HG02885 (cell line): ENCODE measurements around the gene CDC14A.
"Not testable (repeated sequence)": the region's sequence is repeated elsewhere in the genome, so short reads cannot be mapped to it uniquely, and the experiment has no call there.

ENCODE experiments used
- ATAC-seq: cut with Tn5 transposase; IDR thresholded peaks from one replicate; pipeline ENCODE4 v1.9.1; 2021; ENCODE audit warnings: mild to moderate bottlenecking; ENCODE audit not compliant: unreplicated experiment, poor library complexity

Gene CDC14A

DNA sequence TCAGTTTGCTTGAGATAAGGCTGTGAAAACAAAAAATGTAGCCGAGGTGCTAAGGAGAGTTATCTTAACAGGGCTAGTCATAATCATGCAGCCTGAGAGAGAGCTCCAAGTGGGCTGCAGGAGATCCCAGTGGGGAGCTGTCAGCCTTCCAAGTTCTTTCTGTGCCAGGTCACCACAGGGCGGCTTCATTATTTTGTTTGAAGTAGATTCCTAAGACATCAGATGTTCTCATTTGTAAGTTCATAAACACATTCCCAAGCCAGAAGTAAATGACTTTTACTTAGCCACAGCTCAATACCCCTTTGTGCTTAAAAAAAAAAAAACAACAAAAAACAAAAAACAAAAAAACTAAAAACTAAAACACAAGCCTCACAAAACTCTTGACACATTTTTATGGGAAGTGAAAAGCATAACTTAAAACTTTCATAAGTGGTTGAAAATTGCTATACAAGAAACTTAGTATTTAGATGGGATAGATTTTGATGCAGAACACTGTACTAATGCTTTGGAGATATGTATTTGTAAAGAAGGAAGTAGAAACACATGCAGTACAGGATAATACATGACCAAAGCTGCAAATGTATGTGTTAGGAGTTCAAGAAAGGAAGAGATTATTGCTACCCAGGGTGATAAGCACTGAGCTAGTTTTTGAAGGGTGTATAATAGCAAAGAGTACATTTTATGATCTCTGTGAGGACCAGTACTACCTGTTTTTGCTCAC is 8.6 kb downstream of the CDC14A start:
- no peak for ATAC-seq

DNA sequence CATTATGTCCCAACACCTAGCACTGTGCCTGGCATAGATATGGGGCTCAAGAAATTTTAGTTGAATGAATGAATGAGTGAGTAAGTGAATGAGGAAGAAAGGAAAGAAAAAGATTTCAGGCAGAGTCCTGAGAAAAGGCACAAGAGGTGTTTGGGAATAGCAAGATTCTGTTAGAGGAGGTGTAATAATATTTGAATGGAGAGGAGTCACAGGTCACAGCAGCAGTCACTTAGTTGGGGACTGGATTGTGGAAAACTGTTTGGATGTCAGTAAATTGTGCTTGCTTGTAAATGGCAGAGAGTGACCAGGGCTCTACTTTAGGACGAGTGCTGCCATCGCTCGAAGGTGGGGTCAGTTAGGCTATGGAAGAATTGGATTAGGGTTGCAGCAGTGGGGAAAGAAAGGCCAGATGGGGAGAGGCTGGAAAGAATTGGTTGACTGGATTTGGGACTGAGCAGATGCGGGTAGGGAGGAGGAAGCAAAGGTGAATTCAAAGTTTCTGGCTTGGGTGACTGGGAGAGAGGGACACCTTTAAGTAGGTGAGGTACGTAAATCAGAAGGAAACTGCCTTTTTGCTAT is 9.3 kb downstream of the CDC14A start:
- no peak for ATAC-seq

DNA sequence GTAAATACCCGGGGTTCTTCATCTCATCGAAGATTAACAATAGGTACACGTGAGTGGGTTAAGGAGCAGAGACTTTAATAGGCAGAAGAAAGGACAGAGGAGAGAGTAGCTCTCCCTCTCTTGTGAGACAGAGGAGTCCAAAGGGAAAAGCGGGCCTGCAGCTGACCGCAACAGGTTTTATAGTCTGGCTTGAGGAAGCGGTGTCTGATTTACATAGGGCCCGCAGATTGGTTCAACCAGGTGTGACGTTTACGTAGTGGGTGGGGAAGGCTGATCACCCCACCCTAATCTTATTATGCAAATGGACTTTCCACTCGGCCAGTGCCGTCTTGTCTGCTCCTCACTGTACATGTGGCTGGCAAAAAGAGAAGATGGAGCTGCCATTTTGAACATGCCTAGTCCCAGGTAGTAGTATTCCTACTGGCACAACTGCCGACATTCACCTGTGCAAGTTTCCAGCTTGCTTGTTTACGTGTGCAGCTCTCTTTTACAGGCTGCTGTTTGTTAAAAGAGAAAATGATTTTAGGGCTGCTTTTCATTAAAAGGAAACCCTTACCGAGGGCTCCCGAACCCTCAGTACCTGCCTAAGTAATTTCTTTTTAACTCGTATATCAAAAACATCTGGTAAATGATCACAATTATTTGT is 10.6 kb downstream of the CDC14A start:
- ATAC-seq, result no peak

DNA sequence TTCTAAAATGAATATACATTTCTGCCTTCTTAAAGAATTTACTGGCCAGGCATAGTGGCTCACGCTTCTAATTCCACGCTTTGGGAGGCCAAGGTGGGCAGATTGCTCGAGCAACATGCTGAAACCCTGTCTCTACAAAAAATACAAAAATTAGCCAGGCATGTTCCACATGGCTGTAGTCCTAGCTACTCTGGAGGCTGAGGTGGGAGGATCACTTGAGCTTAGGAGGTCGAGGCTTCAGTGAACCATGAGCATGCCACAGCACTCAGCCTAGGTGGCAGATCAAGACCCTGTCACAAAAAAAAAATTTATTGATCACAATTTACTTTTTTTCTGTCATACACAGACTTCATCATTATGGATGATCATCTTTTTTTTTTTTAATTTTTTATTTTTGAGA is 11.5 kb downstream of the CDC14A start:
- no peak for ATAC-seq

DNA sequence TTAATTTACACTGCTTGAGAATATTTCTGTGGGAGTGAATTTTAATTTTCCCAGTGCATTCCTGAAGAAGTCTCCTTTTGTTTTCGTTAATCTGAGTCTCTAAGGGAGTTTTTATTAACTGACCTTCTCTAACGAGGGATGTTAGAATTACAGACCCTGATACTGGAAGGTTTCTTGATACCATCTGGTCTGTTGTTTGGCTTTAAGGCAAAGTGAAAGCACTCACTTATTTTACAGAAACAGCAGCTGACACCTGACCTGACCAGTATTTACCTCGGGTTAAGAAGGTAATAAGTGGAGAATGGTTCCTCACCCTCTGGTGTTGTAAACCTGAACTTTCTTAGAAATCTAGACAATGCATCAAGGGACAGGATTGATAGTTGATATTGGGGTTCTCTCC is 12.4 kb downstream of the CDC14A start:
- ATAC-seq, result no peak

DNA sequence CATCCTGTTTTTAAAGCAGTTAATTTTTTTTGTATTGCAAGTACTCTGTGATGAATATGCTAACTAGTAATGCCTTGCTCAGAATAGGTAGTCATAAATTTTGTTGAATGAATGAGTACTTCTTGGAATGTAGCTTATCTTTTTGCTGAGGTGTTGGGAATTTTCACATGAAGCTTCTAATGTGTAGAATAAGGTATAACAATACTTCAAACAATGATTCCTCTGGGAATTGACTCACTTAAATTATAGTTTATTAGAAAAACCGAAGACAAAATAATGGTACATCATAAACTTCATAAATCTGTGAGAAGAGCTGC is 13.9 kb downstream of the CDC14A start:
- no peak for ATAC-seq

DNA sequence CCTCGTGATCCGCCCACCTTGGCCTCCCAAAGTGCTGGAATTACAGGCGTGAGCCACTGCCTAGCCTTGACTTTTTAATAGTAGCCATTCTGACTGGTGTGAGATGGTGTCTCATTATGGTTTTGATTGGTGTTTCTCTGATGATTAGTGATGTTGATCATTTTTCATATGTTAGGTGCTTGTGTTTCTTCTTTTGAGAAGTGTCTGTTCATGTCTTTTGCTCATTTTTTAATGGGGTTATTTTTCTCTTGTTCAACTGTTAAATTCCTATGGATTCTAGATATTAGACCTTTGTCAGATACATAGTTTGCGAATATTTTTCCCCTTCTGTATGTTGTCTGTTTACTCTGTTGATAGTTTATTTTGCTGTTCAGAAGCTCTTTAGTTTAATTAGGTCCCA is 17.0 kb downstream of the CDC14A start:
- not testable (repeated sequence) for ATAC-seq

DNA sequence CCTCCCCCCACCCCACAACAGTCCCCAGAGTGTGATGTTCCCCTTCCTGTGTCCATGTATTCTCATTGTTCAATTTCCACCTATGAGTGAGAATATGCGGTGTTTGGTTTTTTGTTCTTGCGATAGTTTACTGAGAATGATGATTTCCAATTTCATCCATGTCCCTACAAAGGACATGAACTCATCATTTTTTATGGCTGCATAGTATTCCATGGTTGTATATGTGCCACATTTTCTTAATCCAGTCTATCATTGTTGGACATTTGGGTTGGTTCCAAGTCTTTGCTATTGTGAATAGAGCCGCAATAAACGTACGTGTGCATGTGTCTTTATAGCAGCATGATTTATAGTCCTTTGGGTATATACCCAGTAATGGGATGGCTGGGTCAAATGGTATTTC is 21.6 kb downstream of the CDC14A start:
- ATAC-seq, result not testable (repeated sequence)

DNA sequence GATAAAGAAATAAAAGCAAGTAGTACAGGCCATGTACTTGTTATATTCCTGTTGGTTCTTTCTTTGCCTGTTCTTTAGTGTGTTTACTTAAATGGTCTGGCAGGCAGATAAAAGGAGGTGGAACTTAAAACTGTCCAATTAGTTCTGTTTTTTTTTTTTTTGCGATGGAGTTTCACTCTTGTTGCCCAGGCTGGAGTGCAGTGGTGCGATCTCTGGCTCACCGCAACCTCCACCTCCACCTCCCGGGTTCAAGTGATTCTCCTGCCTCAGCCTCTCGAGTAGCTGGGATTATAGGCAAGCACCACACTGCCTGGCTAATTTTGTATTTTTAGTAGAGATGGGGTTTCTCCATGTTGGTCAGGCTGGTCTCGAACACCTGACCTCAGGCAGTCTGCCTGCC is 24.6 kb downstream of the CDC14A start:
- ATAC-seq, result not testable (repeated sequence)

DNA sequence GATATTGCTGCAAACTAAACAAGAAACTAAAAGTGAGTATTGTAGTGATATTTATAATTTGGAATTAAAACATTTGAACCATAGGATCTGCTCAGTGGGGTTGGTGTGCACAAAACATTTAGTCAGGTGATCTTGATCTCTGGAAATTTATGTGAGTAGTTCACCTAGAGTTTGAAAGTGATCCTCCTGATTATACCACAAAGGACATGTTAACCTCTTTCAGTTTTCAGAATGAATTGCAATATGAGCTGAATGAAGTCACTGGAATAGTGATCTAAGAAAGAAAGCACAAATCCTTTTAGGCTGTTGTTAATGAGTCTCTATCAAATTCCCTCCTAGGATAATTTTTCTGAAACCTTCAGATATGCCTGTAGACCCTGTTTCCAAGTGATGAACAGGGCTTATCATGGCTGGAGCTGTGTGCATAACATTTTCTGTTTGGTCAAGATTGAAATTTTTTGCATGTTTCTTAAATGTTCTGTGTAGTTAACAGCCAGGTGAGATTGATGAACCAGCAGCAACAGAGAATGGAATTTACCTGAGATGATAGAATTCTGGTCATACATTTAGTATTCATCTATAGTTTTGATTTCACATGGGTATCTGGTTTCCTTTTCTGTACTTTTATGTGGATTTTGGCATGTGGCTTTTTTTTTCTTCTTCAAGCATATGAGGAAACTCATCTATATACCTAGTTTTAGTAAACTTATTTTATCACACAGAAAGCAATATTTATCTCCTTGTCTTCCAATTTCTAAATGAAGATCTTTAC is 25.5 kb downstream of the CDC14A start:
- ATAC-seq, result peak; percentile 97

DNA sequence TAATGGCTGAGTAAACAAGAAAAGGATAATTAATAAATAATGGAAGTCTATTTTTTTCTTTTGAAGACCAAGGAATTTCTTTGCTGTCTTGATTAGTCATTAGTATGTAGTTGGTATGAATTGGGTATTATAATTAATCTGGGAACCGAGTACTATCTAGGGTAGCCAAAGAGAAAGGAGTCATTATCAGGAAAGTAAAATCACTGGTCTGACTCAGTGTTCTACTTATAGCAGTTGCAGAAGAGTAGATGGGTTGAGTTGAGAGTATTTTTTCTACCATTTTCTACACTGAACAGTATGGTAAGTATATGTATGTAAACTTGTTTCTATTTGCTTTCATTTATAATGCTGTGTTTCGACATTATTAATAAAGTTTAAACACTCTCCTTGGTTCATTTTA is 26.6 kb downstream of the CDC14A start:
- no peak for ATAC-seq

DNA sequence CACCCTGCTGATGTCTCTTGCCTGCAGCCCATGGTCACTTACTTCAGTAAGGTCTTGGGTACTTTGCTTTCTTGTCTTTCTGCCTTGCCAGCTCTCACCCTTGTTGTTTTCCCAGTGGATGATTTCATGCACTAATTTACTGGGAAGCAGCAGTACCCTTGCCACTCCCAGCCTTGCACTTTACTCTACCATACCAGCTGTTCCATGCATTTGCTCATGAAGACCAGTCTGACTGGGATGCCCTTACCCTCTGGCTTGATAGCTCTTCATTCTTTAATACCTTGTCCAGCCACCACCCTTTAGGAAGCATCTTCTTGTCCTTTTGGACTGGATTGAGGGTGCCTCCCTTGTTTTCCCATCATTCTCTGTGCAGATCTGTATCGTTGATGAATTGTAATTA is 28.3 kb downstream of the CDC14A start:
- no peak for ATAC-seq

DNA sequence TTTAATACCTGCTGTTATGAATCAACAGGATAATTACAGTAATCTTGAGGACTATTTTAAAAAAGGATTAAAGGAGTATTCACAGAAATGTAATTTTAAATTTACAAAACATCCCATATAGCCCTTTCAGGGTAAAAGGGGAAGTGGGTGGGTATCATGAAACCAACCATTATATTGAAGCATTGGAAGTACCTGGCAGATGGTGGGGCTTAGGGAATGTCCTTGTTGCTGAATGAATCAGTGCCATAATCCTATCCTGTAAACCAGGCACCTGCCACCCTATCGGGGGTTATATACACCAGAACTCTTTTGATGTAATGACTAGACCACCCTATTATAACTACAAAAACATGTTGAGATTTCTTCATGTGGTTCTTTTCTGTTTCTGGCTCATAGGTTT is 30.4 kb downstream of the CDC14A start:
- no peak for ATAC-seq

DNA sequence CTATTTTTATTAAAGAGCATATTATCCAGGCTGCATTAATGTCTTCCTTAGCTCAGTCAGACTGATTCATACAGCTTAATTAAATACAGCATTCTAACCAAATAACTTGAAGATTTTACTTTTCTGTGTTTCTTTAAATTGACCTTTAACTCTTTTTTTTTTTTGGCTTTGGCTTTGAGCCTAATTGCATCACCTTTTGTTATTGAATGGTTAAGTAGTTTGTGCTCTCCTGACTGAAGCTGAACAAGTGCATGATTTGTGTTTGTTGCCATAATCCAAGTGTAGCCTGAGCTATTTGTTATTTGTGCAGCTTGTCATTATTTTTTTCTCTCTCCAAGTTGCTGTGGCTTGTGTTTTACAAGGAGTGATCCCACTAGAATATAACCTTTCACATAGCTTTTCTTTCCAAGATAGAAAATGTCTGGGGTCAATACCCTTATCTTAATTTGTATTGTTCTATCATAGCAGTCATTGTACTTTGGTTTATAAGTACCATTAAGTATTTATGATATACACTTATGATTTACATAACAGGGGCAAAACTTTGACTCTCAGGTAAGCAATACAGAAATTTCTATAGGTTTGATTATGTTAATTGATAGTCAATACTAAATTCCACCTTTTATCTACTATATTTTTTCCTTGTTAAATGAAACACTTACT is 31.6 kb downstream of the CDC14A start:
- ATAC-seq, result no peak

DNA sequence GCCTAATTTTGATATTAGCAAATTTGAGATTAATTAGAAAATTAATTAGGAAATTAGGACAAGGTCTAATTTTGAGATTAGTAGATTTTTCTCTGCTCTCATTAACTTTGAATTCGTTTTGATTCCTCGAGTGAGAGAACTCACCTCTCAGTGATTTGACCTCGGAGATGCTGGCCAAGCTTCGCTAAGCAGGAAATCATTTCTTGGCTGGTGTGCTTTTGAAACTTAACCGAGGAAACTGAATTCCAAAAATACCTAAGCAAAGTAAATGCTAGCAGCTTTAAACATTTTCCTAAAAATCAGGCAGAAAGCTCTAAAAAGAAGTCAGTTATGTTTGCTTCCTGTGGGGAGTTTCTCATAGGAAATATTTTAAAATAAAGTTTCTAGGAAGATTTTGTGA is 34.9 kb downstream of the CDC14A start:
- ATAC-seq, result no peak

DNA sequence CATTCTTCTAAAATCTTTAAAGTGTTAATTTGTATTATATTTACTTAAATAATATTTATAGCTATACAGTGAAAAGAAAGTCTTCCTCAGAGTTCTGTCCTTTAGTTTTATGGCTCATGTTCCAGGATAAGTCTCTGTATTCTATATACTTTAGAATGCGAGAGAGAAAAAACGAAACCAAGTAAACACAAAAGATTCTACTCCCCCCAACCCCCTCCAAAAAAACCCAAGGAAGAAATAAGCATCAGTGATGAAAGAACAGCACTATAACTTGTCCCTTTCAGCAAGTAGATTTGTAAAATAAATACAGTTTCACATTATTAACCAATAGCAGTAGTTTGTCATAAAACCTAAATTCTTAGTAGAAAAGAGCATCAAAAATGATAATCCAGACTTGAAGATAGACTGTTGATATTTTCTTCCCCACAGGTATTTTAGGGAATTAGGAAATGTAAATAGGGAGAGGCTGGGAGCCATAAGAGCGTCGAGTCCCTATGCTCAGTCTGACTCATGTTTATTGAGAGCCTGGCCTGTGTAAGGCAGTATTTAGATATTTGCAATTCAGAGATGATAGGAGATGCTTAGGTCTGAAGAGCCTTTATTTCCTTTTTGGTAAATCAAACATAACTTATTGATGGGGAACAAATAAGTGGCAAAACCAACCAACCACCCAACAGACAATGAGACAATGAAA is 35.5 kb downstream of the CDC14A start:
- ATAC-seq, result no peak

DNA sequence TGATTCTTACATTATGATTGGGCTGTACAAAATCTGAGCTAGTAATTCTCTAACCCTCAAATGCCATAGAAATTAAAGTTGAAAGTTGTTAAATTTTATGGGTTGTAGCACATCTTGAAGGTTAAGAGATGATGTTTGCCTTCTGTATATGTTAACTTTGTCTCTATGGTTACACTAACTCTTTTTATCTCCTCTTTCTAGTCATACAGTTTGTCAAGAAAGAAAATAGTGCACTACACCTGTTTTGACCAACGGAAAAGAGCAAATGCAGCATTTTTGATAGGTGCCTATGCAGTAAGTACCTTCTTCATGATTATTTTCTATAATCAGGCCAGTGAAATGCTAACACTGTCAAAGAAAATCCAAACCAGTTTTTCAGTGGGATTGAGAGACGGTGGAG is 38.2 kb downstream of the CDC14A start:
- no peak for ATAC-seq

DNA sequence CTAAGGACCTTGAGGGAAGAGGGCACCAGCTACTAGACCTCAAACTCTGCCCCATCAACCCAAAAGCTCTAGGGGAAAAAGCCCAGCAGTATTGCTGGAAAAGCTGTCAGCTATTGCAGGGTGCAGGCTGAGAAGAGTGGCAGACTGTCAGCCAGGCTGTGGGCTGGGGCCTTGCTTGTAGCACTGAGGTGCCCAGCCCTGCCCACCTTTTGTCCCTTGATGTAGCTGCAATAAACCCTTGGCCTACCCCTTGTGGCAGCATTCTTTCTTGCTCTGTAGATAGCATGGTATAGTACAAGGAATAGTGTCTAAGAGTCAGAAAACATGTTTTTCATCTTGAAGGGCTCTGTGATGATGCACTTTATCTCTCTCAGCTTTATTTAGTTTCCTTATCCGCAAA is 39.4 kb downstream of the CDC14A start:
- no peak for ATAC-seq

DNA sequence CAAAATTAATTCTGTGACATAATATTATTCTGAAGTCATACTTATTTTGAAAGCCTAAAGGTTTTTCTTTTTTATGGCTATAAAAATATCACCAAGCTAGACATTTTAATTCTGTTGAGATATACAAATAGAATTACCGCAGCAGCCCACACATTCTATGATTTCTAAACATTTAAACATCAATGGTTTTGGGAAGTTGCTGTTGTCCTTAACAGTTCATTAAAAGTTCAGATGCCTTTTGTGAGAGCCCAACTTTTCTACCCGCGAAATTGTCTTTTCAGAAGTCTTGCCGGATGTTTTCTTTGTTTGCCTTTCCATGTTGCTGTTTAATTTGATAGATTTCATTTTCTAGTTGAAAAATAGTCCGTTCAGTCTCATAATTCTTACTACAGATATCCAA is 40.5 kb downstream of the CDC14A start:
- no peak for ATAC-seq

DNA sequence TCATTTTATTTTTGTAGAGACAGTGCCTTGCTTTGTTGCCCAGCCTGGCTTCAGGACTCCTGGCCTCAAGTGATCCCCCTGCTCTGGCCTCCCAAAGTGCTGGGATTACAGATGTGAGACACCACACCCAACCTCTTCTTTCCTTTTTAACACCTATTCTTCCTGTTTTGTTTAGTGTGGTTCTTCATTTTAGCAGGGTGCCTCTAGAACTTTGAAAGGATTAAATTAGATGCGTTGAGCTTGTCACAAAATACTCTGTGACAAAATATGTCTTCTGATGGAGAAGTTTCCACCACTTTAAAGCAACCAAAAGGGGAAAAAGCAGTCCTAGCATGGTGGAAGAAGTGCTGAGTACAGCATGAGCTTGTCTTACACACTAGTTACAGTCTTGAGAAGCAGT is 42.0 kb downstream of the CDC14A start:
- no peak for ATAC-seq
